Skeletal muscle cell (primary cell): ENCODE measurements around the gene FUNDC2.

Experiments used
- DNase-seq: peaks from one replicate; pipeline ENCODE4 v3.0.0-alpha.2; 2010; ENCODE audit warnings: low read depth
- H3K4me3 ChIP-seq: 2 replicates; pipeline ENCODE4 v1.5.1; 2011; ENCODE audit warnings: low read depth, mild to moderate bottlenecking, control low read depth, low read length, moderate library complexity

Gene FUNDC2

DNA sequence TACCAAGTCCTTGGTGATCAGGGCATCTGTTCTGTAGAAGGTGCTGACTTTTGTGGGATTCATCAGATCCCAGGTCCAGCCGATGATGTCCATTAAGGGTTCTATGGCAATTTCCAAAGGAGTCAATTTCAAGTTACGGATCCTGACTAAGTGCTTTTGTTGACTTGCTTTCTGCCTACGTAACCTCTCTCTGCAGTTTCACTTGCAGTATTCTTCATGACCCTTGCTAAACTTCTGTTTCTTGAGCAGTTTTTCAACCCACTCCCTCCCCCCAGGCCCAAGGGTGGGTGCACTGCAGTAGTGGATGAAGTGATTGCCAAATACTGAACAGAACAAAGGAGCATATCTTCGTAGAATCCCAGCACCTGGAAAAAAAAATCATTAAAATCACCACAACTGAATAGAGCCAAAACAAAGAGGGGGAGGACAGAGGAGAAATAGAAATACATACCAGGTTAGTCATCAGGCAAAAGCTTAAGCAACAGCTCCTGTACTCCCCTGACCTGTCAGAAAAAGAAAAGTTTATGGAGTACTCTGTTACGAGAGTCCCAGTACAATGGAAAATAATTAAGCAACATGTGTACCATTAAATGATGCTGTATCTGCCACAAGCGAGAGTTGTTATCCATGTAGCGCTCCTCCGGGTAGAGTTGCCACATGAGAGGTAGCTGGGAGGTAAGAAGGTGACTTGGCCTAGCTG lies 38.5 kb downstream of the FUNDC2 start:
- DNase-seq = peak; percentile 35
- H3K4me3 ChIP-seq = no peak overlapping the region

DNA sequence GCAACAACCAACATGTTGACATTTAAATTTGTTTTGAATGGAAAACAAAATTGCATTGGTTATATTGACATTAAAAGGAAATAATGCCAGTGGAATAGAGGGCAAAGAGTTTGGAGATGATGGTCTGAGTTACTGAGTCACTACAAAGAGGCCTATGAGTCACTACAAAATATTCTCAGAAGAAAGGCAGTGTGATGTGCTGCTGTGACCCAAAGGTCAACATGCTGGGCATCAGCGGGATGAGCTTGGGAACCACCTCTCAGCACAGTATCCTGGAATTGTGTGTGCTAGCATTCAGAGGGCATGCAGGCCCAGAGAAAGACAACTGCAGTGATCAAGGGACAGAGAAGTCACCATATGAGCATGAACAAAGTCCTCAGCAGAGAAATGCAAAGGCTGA lies 41.5 kb downstream of the FUNDC2 start:
- DNase-seq = peak; percentile 46
- H3K4me3 ChIP-seq = no peak overlapping the region

GRCh38 chrX:155069414-155069813 lies 42.8 kb downstream of the FUNDC2 start:
- DNase-seq = no peak
- peak overlapping the region; percentile 62 for H3K4me3 ChIP-seq

- peak overlapping the region; percentile 62 for H3K4me3 ChIP-seq
- DNase-seq = no peak
Observed at GRCh38 chrX:155070038-155070437, 43.4 kb downstream of the FUNDC2 start.

DNA sequence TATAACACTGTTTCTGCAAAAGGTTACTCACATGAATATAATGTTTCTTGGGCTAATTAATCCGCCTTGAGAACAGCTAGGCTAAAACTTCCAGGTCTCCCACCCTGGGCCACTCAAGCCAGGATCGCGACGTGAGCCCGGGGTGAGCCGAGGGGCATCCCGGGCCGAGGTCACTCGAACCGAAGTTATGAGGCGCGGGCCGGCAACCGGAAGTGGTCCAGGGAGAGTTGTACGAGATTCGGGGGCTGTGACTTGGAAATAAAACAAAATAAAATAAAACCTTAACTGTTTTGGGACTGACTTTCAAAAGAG lies 44.0 kb downstream of the FUNDC2 start:
- peak overlapping the region; percentile 62 for H3K4me3 ChIP-seq
- DNase-seq = no peak

DNA sequence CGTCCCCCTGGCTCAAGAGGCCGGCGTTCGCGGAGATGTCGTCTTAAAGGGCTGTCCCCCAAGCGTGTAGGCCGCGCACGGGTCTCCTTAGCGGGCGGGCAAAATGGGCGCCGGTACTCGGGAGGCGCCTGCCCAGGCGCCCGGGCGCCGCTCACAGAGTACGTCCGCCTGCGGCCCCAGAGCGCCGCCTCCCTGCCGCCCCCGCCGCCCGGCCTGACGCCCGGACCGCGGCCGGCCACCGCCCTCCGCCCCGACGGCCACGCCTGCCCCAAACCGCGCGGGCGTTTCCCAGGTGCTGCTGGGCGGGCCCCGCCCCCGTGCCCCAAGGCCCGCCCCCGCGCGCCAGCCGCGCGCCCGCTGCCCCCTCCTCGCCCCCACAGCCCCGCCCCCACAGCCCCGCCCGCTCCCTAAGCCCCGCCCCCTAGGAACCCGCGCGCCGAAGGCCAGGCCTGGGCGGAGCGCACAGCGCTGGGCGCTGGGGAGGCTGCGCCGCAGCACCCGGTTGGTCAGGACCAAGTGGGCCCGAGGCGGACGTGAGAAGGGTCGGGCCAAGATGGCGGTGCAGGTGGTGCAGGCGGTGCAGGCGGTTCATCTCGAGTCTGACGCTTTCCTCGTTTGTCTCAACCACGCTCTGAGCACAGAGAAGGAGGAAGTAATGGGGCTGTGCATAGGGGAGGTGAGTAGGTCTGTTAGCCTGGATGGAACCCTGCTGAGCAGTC lies 44.5 kb downstream of the FUNDC2 start, which contains the start of the genes BRCC3, CMC4 and MTCP1:
TSS of gene BRCC3 (plus strand) at position 534 of the 719 bp plus-strand sequence. CDS start at position 554, 20 bp downstream.
TSS of gene CMC4 (minus strand) at position 162 of the 719 bp plus-strand sequence. CDS start 7,113 bp downstream, outside the sequence.
TSS of gene MTCP1 (minus strand) at position 162 of the 719 bp plus-strand sequence. CDS start 5,126 bp downstream, outside the sequence.
- DNase-seq = peak; percentile 40
- H3K4me3 ChIP-seq = peak within 1 kb of the TSS; percentile 70

DNA sequence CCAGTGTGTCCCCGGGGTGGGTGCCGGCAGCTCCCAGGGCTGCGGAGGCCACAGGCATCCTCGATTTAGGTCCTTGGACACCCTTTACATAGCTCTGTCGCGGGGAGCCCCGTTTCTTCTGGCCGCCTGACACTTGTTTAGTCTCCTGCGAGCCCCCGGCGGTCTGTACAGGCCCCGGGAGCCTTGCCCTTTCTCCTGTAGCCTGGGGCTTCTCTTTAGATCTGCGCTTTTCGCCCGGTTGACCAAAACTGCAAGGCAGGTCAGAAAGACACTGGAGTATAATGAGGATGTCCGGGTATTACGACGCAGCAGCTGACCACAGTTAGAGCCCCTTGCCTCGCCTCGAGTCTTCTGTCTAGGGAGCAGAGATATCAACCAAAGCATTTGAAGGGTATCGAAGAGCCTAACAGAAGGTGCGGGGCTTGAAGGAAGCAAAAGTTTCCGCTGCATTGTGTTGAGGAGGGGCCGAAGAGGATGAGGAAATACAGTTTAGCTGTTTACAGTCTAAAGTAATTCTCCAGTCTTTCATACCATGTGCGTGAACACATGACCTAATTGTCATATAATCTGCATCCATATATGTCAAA lies 45.1 kb downstream of the FUNDC2 start:
- H3K4me3 ChIP-seq = peak overlapping the region; percentile 70
- no peak for DNase-seq

DNA sequence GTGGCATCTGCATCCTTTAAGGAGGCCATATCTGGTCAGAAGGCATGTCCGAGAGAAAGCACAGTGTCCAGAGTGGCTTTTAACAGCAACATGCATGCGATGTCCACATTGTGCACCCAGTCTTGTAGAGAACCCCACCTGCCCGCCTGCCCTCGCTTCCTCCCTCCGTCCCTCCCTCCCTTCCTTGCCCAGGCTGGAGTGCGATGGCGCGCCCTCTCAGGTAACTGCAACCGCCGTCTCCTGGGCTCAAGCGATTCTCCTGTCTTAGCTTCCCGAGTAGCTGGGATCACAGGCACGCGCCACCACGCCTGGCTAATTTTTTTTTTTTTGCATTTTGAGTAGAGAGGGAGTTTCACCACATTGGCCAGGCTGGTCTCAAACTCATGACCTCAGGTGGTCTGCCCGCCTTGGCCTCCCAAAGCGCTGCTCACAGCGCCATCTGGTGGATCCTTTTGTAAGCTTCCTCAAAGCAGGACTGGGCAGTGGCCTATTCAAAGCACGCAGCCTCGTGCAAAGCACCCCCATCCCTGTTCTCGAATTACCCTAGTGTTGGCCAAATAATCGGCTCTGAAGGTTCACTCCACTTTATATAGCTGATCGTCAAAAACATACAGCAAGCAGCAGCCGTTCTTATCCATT lies 59.7 kb downstream of the FUNDC2 start:
- DNase-seq = no peak
- no peak overlapping the region for H3K4me3 ChIP-seq

DNA sequence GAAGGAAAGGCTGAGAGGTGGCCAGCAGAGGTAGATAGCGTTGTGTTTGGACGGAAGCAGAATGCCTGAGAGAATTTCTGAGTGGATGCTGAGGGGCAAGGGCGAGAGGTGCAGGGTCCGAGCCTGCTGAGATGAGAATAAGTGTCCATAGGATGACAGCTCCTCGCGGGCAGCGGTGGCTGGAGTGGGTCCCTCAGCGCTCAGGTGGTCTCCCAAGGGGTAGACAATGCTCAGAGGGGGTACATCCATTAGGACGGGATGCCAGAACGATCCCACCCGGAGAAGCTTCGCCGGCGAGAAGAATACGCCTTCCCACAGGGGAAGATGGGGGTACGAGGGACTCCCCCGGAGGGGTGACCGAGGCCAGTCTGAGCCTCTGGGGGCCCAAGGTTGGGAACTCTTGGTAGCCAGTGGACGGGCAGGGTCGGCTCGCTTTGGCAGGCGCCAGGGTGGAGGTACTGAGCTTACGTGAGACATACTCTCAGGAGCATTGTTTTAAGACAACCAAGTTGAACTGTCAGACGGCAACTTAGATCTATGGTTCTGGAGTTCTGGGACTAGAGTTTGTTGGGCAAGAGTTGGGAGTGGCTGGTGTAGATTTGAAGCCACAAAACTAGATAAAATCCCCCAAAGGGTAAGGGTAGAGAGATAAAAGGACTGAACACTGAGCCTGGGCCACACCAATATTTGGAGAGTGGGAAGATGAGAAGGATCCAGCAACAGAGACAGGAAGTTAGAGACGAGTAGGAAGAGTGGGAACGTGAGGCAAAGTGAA lies 60.5 kb downstream of the FUNDC2 start:
- H3K4me3 ChIP-seq = no peak overlapping the region
- no peak for DNase-seq

GRCh38 chrX:155094468-155095061 lies 67.9 kb downstream of the FUNDC2 start:
- no peak for DNase-seq
- no peak overlapping the region for H3K4me3 ChIP-seq

DNA sequence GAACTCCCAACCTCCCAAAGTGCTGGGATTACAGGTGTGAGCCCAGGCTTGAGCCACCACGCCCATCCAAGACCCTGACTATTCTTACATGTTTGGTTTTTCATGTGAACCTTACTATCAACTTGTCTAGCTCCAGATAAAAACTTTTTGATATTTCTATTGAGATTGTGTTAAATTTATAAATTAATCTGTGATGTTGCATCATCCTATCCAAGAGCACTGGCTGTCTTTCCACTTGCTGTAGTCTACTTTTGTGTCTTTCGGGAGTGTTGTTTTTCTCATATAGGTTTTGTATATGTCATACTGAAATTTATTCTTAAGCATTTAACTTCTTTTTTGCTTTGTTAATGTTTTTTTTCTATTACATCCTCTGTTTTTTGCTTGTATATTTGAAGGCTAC lies 79.3 kb downstream of the FUNDC2 start:
- no peak overlapping the region for H3K4me3 ChIP-seq
- no peak for DNase-seq

GRCh38 chrX:155108427-155108826 lies 81.8 kb downstream of the FUNDC2 start:
- DNase-seq = no peak

More at GRCh38 chrX:155108427-155108826, 81.8 kb downstream of the FUNDC2 start:
- H3K4me3 ChIP-seq = no peak overlapping the region
